GM12874 (cell line): ENCODE measurements around the gene ABCA6.

Experiments used
- TF ChIP-seq, protein P1 (sequence below): IDR thresholded peaks from 2 replicates; pipeline ENCODE4 v1.5.1; 2011; ENCODE audit warnings: low read depth, mild to moderate bottlenecking, control low read depth, low read length, moderate library complexity; ENCODE audit not compliant: insufficient read depth

ABCA6 gene

GRCh38 chr17:69066482-69066881 lies 75.2 kb downstream of the ABCA6 start:
- TF ChIP-seq, protein P1, sequence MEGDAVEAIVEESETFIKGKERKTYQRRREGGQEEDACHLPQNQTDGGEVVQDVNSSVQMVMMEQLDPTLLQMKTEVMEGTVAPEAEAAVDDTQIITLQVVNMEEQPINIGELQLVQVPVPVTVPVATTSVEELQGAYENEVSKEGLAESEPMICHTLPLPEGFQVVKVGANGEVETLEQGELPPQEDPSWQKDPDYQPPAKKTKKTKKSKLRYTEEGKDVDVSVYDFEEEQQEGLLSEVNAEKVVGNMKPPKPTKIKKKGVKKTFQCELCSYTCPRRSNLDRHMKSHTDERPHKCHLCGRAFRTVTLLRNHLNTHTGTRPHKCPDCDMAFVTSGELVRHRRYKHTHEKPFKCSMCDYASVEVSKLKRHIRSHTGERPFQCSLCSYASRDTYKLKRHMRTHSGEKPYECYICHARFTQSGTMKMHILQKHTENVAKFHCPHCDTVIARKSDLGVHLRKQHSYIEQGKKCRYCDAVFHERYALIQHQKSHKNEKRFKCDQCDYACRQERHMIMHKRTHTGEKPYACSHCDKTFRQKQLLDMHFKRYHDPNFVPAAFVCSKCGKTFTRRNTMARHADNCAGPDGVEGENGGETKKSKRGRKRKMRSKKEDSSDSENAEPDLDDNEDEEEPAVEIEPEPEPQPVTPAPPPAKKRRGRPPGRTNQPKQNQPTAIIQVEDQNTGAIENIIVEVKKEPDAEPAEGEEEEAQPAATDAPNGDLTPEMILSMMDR: no peak

DNA sequence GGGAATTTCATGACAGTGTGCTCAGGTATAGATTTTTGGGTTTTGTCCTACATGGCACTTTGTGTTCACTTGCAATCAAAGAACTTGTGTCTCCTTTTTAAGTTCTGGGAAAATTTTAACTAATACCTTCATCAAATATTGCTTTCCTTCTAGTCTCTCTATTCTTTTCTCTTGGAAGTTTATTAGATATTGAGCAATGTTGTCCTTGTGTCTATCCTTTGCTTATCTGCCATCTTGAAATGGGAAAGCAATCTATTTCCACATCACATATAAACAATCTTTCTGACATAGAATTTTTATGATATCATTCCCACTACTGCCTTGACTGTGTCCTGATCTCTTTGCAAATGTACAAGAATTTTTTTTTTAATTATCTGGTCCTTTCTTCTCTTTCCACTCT lies 76.6 kb downstream of the ABCA6 start:
- TF ChIP-seq, protein P1: no peak

- TF ChIP-seq, protein P1: no peak
Measured at GRCh38 chr17:69064476-69064875, 77.2 kb downstream of the ABCA6 start.

DNA sequence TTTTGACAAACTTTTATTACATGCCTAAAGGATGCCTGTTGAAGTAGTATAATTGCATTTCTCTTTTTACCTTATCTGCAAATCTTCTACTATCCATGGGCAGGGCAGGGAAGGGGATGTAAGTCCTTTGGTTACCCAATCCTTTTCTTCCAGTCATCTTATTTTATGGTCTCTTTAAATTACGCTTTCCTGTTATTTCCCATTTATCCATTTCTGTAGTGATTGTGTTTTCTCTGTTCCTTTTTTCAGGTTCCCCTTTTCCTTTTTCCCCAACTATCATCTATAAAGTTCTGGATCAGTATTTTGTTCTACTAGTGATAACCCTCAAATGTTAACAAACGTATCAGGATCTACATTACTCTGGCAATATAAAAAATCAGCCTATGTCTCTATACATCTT lies 77.7 kb downstream of the ABCA6 start:
- TF ChIP-seq, protein P1: no peak

DNA sequence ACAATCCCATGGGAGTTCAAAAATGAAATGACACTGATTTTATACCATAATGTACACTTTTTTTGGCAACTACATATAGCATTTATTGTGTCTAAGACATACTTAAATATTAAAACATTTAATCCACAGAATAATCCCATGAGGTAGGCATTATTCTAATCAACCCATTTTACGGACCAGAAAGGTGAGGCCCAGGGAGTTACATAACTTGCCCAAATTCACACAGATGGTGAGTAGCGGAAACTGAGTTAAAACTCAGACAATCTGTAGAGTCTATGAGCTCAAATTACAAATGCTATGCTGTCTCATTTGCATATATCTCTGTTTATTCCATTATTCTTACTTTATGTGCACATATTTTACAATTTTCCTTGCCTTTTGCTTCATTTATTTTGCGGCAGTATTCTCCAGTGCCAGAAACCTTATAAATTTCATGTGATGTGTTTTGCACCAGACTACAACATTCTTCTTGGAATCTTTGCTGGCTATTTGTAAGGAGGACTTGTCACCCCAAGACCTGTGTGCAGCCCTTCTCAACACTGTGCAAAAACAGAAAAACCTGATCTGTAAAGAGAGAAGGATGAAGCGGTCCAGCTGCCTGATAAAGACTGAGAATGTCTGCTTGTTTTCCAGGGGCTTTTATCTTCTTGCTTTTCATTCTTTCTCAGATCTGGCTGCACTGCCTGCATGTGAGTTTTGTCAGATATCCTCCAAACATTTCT lies 78.7 kb downstream of the ABCA6 start:
- TF ChIP-seq, protein P1: no peak

DNA sequence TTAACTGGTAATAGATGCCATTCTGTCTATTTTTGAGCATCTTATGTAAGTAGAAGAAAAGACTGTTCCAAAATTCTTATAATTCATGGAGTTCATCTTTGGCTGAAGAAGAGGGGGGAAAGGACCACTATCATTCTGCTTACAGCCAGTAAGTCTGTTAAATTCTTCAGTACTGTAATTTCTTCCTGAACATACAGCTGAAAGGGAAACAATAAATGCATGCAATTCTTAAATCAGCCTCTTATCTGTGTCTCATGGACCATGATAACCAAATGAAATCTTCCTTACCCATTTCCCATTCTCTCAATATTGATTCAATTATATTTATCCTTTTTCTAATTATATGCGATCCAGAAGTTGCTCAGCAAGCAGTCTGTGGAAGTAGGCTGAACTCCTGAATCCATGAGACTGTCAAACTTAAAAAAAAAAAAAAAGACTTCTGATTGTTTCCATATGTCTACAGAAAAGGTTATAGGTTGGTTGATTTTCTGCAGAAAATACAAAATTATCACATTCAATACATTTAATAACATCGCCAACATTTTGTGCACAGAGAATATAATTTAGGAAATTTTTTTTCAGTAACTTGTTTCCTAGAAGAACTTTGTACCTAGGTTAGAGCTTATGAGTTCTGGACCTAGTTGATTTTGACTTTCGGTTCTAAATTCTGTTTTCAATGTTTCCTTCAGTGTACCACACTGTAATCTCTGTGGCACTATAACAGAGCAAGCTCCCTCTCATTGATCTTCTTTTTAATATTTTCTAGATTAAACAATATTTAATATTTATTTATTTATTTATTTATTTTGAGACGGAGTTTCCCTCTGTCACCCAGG lies 79.8 kb downstream of the ABCA6 start:
- TF ChIP-seq, protein P1: no peak

DNA sequence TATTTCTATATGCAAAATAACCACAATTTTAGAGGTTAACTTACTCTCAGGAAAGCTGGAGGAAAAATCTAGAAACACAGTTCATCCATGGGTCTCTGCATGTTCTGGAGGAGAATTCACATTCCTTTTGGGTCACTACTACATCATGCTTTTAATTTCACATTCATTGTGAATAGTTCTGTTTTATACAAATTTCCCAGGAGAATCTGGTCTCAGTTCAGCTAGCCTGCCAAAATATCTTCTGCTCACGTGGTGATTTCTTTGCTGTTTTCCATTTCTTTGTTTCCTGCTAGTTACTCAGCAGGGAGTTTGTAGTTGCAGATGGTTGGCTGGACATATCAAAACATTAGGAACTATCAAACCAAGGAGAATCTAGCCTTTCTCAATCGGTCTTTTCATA lies 80.9 kb downstream of the ABCA6 start, which contains the start of gene ABCA9:
Gene ABCA9, minus strand, starts transcription at position 106 of the 400 bp plus-strand sequence. CDS start 9,801 bp downstream, outside the sequence.
- TF ChIP-seq, protein P1: no peak
